ENCODE measurements around the gene KANSL1. TPM values are rescaled to one million over a fixed set of nuclear protein-coding genes. Genes with fewer than 3 reads are reported as not detected.
"Not testable (repeated sequence)": the region's sequence is repeated elsewhere in the genome, so short reads cannot be mapped to it uniquely, and the experiment has no call there.

Gene KANSL1
- total RNA-seq (68.2 and 84.3 TPM in 2 replicates), polyA plus RNA-seq (32.6 and 37.3 TPM in 2 replicates)

DNA sequence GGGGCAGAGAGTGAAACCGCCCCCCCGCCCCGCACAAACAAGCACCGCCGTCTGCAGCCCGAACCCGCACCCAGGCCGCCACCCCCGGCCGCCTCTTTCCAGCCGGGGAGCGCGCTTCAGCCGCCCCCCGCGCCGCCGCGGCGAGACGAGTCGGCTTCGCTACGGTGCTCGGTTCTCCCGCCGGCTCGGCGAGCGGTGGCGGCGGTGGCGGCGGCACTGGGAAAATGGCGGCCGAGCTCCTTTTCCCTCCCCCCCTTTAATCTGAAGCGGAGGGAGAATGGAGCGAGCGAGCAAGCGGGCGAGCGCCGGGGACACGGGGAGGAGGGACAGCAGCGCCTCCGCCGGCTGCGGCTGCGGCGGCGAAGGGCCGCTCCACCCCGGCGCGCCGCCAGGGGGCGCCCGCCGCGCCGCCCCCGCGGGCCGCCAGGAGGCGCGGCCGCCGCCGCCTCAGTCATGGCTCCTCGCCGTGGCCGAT lies at the start of gene KANSL1:
Gene KANSL1 (minus strand): TSS at position 279 of the 475 bp plus-strand sequence. CDS start 21,286 bp downstream, outside the sequence.
- 2% methylated on average over 31 of the region's 72 CpGs for WGBS (ENCODE audit: low lambda C conversion rate, missing lambda C conversion rate)
- H3K9me3 ChIP-seq (ENCODE audit: low read depth) = no peaks in the 10 kb centered on the region
- H3K79me2 ChIP-seq = peaks cover 84% of the 10 kb centered on the region
- H3K27ac ChIP-seq = peak within 1 kb of the TSS; percentile 99
- H3K9me2 ChIP-seq (replicated peaks; ENCODE audit: insufficient read depth) = no peaks in the 10 kb centered on the region
- H4K20me1 ChIP-seq (ENCODE audit: insufficient read depth, poor library complexity, severe bottlenecking) = peaks cover 57% of the 10 kb centered on the region
- TF ChIP-seq, protein P1, sequence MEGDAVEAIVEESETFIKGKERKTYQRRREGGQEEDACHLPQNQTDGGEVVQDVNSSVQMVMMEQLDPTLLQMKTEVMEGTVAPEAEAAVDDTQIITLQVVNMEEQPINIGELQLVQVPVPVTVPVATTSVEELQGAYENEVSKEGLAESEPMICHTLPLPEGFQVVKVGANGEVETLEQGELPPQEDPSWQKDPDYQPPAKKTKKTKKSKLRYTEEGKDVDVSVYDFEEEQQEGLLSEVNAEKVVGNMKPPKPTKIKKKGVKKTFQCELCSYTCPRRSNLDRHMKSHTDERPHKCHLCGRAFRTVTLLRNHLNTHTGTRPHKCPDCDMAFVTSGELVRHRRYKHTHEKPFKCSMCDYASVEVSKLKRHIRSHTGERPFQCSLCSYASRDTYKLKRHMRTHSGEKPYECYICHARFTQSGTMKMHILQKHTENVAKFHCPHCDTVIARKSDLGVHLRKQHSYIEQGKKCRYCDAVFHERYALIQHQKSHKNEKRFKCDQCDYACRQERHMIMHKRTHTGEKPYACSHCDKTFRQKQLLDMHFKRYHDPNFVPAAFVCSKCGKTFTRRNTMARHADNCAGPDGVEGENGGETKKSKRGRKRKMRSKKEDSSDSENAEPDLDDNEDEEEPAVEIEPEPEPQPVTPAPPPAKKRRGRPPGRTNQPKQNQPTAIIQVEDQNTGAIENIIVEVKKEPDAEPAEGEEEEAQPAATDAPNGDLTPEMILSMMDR (IDR thresholded peaks at IDR 0.05; ENCODE audit: poor library complexity) = peak; percentile 49
- no peak for TF ChIP-seq EZH2phosphoT487 (IDR thresholded peaks at IDR 0.05; ENCODE audit: low read depth, severe bottlenecking, unreplicated experiment)
- H3K4me3 ChIP-seq = peak within 1 kb of the TSS; percentile 98
- peak within 1 kb of the TSS; percentile 84 for H3K4me2 ChIP-seq
- H2AFZ ChIP-seq = peak within 1 kb of the TSS; percentile 94
- H3K4me1 ChIP-seq (ENCODE audit: insufficient read depth) = peaks cover 22% of the 10 kb centered on the region
- H3K27me3 ChIP-seq = no peaks in the 10 kb centered on the region
- peak; percentile 98 for DNase-seq (ENCODE audit: low spot score)
- H3K36me3 ChIP-seq (replicated peaks; ENCODE audit: insufficient read depth, low read depth) = no peaks in the 10 kb centered on the region

DNA sequence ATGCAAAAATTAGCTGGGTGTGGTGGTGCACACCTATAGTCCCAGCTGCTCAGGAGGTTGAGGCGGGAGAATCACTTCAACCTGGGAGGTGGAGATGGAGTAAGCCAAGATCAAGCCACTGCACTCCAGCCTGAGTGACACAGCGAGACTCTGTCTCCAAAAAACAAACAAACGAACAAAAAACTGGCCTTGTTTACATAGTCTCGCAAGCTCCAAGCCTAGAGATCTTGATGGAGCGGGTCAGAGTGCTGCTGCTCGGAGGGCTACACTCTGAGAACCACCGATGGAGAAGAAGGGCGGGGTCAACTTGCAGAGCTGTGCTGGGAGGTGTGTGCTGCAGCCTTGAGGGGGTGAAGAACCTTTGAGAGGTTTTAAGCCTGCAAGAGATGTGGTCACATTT lies 38.1 kb upstream of the KANSL1 start:
- not testable (repeated sequence) for H3K79me2 ChIP-seq; H3K4me1 ChIP-seq (ENCODE audit: insufficient read depth); H3K9me3 ChIP-seq (ENCODE audit: low read depth); H3K36me3 ChIP-seq (replicated peaks; ENCODE audit: insufficient read depth, low read depth); H3K4me3 ChIP-seq; H3K9me2 ChIP-seq (replicated peaks; ENCODE audit: insufficient read depth); H3K27ac ChIP-seq; DNase-seq (ENCODE audit: low spot score); H3K27me3 ChIP-seq; H4K20me1 ChIP-seq (ENCODE audit: insufficient read depth, poor library complexity, severe bottlenecking); H2AFZ ChIP-seq; H3K4me2 ChIP-seq
- 60% methylated on average over 6 of the region's 8 CpGs for WGBS (ENCODE audit: low lambda C conversion rate, missing lambda C conversion rate)

DNA sequence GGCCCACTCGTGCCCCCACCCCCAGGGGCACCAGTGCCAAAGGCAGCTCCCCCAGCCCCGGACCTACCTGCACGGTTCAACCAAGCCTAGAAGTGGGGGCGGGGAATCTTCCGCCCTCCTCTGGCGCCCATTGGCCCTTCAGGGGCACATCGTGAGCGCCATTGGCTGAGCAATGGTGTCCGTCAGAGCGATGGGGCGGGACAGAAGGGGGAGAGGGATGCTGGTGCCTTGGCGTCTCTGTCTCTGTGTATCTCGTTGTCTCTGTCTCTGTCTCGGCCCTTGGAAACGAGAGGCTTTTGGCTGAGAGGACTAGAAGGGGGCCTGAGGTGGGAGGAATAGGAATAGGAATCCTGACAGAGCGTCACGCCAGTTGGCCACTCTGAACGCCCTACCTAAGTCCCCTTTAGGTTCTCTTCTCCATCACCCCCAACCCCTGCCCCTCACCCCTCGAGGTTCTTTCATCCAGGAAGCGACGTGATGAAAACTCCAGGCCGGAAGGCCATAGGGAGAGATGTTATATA lies 32.1 kb upstream of the KANSL1 start:
- H3K9me3 ChIP-seq (ENCODE audit: low read depth); H3K79me2 ChIP-seq; H4K20me1 ChIP-seq (ENCODE audit: insufficient read depth, poor library complexity, severe bottlenecking); H3K4me1 ChIP-seq (ENCODE audit: insufficient read depth); H3K27me3 ChIP-seq; H3K9me2 ChIP-seq (replicated peaks; ENCODE audit: insufficient read depth); H3K36me3 ChIP-seq (replicated peaks; ENCODE audit: insufficient read depth, low read depth): not testable (repeated sequence)
- Histone ChIP-seq H3K4me3 (peak overlapping the region; percentile 32), H3K4me2 (peak overlapping the region; percentile 70), H3K27ac (peak overlapping the region; percentile 39), H2AFZ (peak overlapping the region; percentile 55)
- DNase-seq (ENCODE audit: low spot score) = peak; percentile 96
- 1% methylated on average over 21 of the region's 22 CpGs for WGBS (ENCODE audit: low lambda C conversion rate, missing lambda C conversion rate)

DNA sequence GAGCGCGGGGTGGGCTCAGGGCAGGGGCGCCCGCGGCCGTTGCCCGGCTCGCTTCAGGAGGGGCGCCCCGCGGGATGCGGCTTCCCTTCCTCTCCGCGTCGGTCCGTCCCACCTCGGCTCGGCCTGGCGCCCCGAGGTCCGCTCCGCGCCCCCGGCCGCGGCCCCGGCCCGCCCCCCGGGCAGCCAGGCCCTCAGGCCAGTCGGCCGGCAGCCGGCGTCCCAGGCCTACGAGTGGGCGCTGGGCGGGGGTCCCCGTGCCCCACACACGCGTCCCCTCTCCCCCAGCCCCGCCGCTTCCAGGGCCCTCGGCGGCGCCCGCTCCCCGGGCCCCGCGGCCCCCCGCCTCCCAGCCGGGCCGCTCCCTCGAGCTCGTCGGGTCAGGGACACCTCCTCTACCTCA lies 31.6 kb upstream of the KANSL1 start:
- WGBS (ENCODE audit: low lambda C conversion rate, missing lambda C conversion rate) = 6% methylated on average over 12 of the region's 54 CpGs

DNA sequence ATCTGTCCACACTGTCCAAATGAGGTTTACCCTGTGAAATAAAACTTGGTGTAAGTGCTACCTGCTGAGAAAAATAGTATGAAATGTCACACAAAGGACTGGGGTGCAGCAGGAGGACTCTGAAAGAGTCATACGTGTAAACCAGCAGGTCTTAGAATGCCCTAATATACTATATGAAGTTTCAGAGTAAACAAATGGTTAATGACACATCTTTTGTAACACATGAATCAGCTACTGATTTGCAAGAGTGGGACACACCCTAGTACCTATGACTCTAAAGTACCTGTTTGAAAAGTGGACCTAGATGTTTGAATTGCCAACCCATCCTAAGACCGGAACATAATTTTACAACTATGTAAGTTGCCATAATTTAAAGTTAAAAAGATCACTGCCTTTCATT lies 29.8 kb upstream of the KANSL1 start:
- H3K9me2 ChIP-seq (replicated peaks; ENCODE audit: insufficient read depth); H3K27me3 ChIP-seq; DNase-seq (ENCODE audit: low spot score); H3K4me3 ChIP-seq; H3K4me2 ChIP-seq; H3K36me3 ChIP-seq (replicated peaks; ENCODE audit: insufficient read depth, low read depth); H3K9me3 ChIP-seq (ENCODE audit: low read depth); H3K4me1 ChIP-seq (ENCODE audit: insufficient read depth); H3K27ac ChIP-seq; H4K20me1 ChIP-seq (ENCODE audit: insufficient read depth, poor library complexity, severe bottlenecking); H2AFZ ChIP-seq: not testable (repeated sequence)
- H3K79me2 ChIP-seq = peaks cover 21% of the 10 kb centered on the region
- 83% methylated on average over 1 of the region's 2 CpGs for WGBS (ENCODE audit: low lambda C conversion rate, missing lambda C conversion rate)

More for the DNA sequence above, 31.6 kb upstream of the KANSL1 start:
- Histone ChIP-seq H3K79me2 (peaks cover 11% of the 10 kb centered on the region), H2AFZ (peak overlapping the region; percentile 55), H3K4me3 (peak overlapping the region; percentile 32)
- H3K4me2 ChIP-seq; H4K20me1 ChIP-seq (ENCODE audit: insufficient read depth, poor library complexity, severe bottlenecking); H3K4me1 ChIP-seq (ENCODE audit: insufficient read depth); H3K36me3 ChIP-seq (replicated peaks; ENCODE audit: insufficient read depth, low read depth); H3K9me3 ChIP-seq (ENCODE audit: low read depth); H3K27me3 ChIP-seq; H3K9me2 ChIP-seq (replicated peaks; ENCODE audit: insufficient read depth); H3K27ac ChIP-seq: not testable (repeated sequence)
- DNase-seq (ENCODE audit: low spot score) = peak; percentile 35

All from hepatocyte (in vitro differentiated cells).